Heart right ventricle (tissue), 16 donors: Measurements from ENCODE around the gene TEX36. TPM values are rescaled to one million over a fixed set of nuclear protein-coding genes. Genes with fewer than 3 reads are reported as not detected.
"Not testable (repeated sequence)": the region's sequence is repeated elsewhere in the genome, so short reads cannot be mapped to it uniquely, and the experiment has no call there.

Source experiments
- ATAC-seq, 8 donors: fragments of 200-7000 bp; cut with Tn5 transposase; one replicate each; pipeline ENCODE4 v1.9.1; 2020; ENCODE audit warnings: mild to moderate bottlenecking in 8 of 8, moderate library complexity in 8 of 8, moderate number of reproducible peaks in 1 of 8
- DNase-seq, 2 donors: peaks; one replicate each; pipeline ENCODE4 v3.0.0-alpha.2; 2020
- H3K27ac ChIP-seq, 10 donors: fragments of 200-600 bp; sonication (generic) in 2 of 10; one replicate each; pipeline versions ENCODE4 v1.5.0 to v1.8.0; 2020 to 2022; ENCODE audit warnings: mild to moderate bottlenecking in 3 of 10
- H3K27me3 ChIP-seq, 7 donors: fragments of 200-600 bp; one replicate each; pipeline ENCODE4 v1.8.0; 2021 to 2022; ENCODE audit warnings: mild to moderate bottlenecking in 2 of 7
- H3K36me3 ChIP-seq, 9 donors: fragments of 200-600 bp; sonication (generic) in 1 of 9; one replicate each; pipeline versions ENCODE4 v1.5.0 to v1.8.0; 2020 to 2022; ENCODE audit warnings: mild to moderate bottlenecking in 2 of 9
- H3K4me1 ChIP-seq, 9 donors: fragments of 200-600 bp; sonication (generic) in 1 of 9; one replicate each; pipeline versions ENCODE4 v1.5.0 to v1.8.0; 2020 to 2022; ENCODE audit warnings: mild to moderate bottlenecking in 4 of 9
- H3K4me3 ChIP-seq, 10 donors: fragments of 200-600 bp; sonication (generic) in 2 of 10; one replicate each; pipeline versions ENCODE4 v1.5.0 to v1.8.0; 2020 to 2022; ENCODE audit warnings: mild to moderate bottlenecking in 7 of 10, moderate library complexity in 2 of 10
- H3K9me3 ChIP-seq, 11 donors: fragments of 200-600 bp in 10 of 11; sonication (generic) in 2 of 11; one replicate each; pipeline versions ENCODE4 v1.5.0 to v1.8.0; 2013 to 2022; ENCODE audit warnings: mild to moderate bottlenecking in 2 of 11, control low read depth in 1 of 11, moderate library complexity in 1 of 11
- WGBS, 2 donors: extraction: QIAGEN DNeasy Blood & Tissue Kit; methylation state at CpG; one replicate each; pipeline ENCODE4 v1.1.7; 2013; ENCODE audit warnings: inconsistent platforms in 1 of 2; 5-methylcytosine and 5-hydroxymethylcytosine counted together
- intact Hi-C, 10 donors: fragments of 100-400 bp; cut with DNase I; formaldehyde crosslinking; loops; one replicate each; pipeline versions ENCODE4 v1.11.1 to v1.14.2; 2022
- polyA plus RNA-seq, 2 donors: library from polyadenylated mRNA; stranded (reverse); fragments of 200-250 nt; gene quantifications; one replicate each; pipeline ENCODE4 v1.2.3, GENCODE V29; 2013
- total RNA-seq, 10 donors: library from RNA; stranded (reverse); fragmentation: NEBNext Ultra II Directional in 3 of 10; extraction: Animal tissue kit (Norgen Biotek cat#: 25700) in 3 of 10; gene quantifications; one replicate each; pipeline versions ENCODE4 v1.2.1 to v1.2.4, GENCODE V29; 2021 to 2023
- TF ChIP-seq, protein P1 (sequence below), 9 donors: fragments of 200-600 bp; sonication (generic) in 2 of 9; IDR thresholded peaks; one replicate each; pipeline versions ENCODE4 v1.5.0 to v1.8.0; 2021 to 2022; ENCODE audit warnings: antibody characterized with exemption in 9 of 9, mild to moderate bottlenecking in 5 of 9, moderate library complexity in 1 of 9
- donor health status: Arrhythmogenic right ventricular cardiomyopathy.
- donor health status: ischemic (EF 13 %, LVEDD 7.1; RV severe dilation, severe dysfunction).
- donor health status: healthy with polysubstance abuse.
- donor health status: DM: no; HTN: yes; CAD: no.
- donor health status: DM: no; HTN: no; CAD: no.
- donor health status: ischemic (EF 25% LVEDD 6.9; RV normal size, moderate dysfunction).
- donor health status: ischemic (EF 25% LVEDD 5.7; RV mildly dilated, moderate dysfunction).
- donor health status: healthy.
- donor health status: DM: yes; HTN: yes; CAD: no.
- donor health status: Ischemic cardiomyopathy.
- donor health status: ischemic (EF 35%, LVEDD 5.7; RV mildly dilated, moderate dysfunction).
- donor health status: nonischemic (EF 11% LVEDD 7.7; RV severe dilation, severe dysfunction).
- donor health status: DM: yes; HTN: yes; CAD: no.
- donor health status: PGD.
- donor health status: ischemic (EF 29% LVEDD 5.4; RV normal size, mild dysfunction).
- donor health status: nonischemic (EF 23%, LVEDD 6.1; RV moderate dilation, normal function).

TEX36 gene
- total and polyA plus RNA-seq, 12 donors = not detected

GRCh38 chr10:125620401-125620800, 62.6 kb downstream of the TEX36 start:
- no peak for ATAC-seq
- 38 to 56% methylated on average over 1 of the region's 1 CpG for WGBS, 2 donors

GRCh38 chr10:125613062-125613461, 69.9 kb downstream of the TEX36 start:
- DNase-seq, intact Hi-C loops, H3K4me3 ChIP-seq, ATAC-seq, H3K36me3 ChIP-seq, H3K9me3 ChIP-seq, H3K27ac ChIP-seq, H3K27me3 ChIP-seq, H3K4me1 ChIP-seq: not testable (repeated sequence)
- 81 to 88% methylated on average over 8 of the region's 8 CpGs for WGBS, 2 donors

More at GRCh38 chr10:125620401-125620800, 62.6 kb downstream of the TEX36 start:
- peaks cover 0 to 15% (median 4%) of the 10 kb centered on the region in 7 donors for H3K27me3 ChIP-seq
- intact Hi-C loops = no loop called here
- no peak for DNase-seq
- H3K27ac ChIP-seq = no peak overlapping the region
- no peaks in the 10 kb centered on the region for H3K36me3 ChIP-seq
- H3K4me1 ChIP-seq = no peaks in the 10 kb centered on the region
- peaks cover 0 to 9% (median 0%) of the 10 kb centered on the region in 11 donors for H3K9me3 ChIP-seq
- TF ChIP-seq, protein P1, sequence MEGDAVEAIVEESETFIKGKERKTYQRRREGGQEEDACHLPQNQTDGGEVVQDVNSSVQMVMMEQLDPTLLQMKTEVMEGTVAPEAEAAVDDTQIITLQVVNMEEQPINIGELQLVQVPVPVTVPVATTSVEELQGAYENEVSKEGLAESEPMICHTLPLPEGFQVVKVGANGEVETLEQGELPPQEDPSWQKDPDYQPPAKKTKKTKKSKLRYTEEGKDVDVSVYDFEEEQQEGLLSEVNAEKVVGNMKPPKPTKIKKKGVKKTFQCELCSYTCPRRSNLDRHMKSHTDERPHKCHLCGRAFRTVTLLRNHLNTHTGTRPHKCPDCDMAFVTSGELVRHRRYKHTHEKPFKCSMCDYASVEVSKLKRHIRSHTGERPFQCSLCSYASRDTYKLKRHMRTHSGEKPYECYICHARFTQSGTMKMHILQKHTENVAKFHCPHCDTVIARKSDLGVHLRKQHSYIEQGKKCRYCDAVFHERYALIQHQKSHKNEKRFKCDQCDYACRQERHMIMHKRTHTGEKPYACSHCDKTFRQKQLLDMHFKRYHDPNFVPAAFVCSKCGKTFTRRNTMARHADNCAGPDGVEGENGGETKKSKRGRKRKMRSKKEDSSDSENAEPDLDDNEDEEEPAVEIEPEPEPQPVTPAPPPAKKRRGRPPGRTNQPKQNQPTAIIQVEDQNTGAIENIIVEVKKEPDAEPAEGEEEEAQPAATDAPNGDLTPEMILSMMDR (IDR thresholded peaks at IDR 0.05) = no peak
- no peak overlapping the region for H3K4me3 ChIP-seq

DNA sequence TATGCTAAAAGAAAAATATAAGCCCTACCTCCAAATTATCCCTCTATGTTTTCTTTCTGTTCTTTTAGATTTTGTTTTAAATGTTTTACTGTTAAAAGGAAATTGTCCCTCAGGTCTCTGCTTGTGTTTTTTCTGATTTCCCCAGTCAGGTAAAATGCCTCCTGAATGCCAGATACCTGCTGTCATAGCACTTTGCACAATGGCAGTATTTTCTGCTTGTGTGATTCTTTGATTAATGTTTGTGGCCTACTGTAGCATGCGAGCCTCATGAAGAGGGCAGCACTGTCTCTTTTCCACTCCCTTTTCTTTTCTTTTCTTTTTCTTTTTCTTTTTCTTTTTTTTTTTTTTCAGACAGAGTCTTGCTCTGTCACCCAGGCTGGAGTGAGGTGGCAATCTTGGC, 71.2 kb downstream of the TEX36 start:
- DNase-seq (no peak), ATAC-seq (no peak)
- H3K27ac ChIP-seq = no peak overlapping the region
- H3K27me3 ChIP-seq = no peaks in the 10 kb centered on the region
- H3K36me3 ChIP-seq = no peaks in the 10 kb centered on the region
- no peaks in the 10 kb centered on the region for H3K9me3 ChIP-seq
- TF ChIP-seq, protein P1 (IDR thresholded peaks at IDR 0.05) = no peak
- no peak overlapping the region for H3K4me3 ChIP-seq
- WGBS, 2 donors = 85 to 87% methylated on average over 1 of the region's 1 CpG
- no peaks in the 10 kb centered on the region for H3K4me1 ChIP-seq
- intact Hi-C loops = no loop called here

DNA sequence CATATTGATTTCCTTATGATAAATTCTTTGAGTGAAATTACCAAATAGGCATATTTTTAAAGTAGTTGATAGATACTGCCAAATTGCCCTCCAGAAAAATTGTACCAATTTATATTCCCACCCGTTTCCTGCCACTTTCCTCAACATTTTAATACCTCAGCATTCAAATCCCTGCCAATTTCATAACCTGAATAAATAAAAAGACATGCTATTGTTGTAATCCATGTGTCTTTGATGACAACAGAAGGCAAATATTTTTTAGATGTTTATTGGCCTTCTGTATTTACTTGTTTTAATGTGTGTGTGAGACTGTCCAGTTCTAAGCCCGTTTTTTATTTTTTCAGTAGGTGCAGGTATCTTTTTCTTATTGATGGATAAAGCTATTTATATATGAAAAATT, 71.7 kb downstream of the TEX36 start:
- no peaks in the 10 kb centered on the region for H3K27me3 ChIP-seq
- ATAC-seq (no peak), DNase-seq (no peak)
- H3K4me1 ChIP-seq = no peaks in the 10 kb centered on the region
- no peaks in the 10 kb centered on the region for H3K36me3 ChIP-seq
- no peak overlapping the region for H3K27ac ChIP-seq
- TF ChIP-seq, protein P1 (IDR thresholded peaks at IDR 0.05) = no peak
- 69 to 71% methylated on average over 2 of the region's 2 CpGs for WGBS, 2 donors
- H3K9me3 ChIP-seq = no peaks in the 10 kb centered on the region
- intact Hi-C loops = no loop called here
- H3K4me3 ChIP-seq = no peak overlapping the region

DNA sequence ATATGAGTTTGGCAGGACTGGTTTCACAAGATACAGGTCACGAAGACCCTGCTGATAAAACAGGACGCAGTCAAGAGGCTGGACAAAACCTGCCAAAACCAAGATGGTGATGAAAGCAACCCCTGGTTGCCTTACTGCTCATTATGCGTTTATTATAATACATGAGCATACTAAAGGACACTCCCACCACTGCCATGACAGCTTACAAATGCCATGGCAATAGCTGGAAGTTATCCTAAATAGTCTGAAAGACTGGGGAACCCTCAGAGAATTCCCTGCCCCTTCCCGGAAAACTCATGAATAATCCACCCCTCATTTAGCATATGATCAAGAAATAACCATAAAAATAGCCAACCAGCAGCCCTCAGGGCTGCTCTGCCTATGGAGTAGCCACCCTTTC, 73.1 kb downstream of the TEX36 start:
- Histone ChIP-seq H3K27ac (no peak overlapping the region), H3K27me3 (no peaks in the 10 kb centered on the region), H3K4me3 (no peak overlapping the region), H3K4me1 (no peaks in the 10 kb centered on the region), H3K9me3 (no peaks in the 10 kb centered on the region), H3K36me3 (no peaks in the 10 kb centered on the region)
- intact Hi-C loops = no loop called here
- TF ChIP-seq, protein P1 (IDR thresholded peaks at IDR 0.05) = no peak
- no peak for ATAC-seq
- WGBS, 2 donors = 77 to 79% methylated on average over 4 of the region's 4 CpGs
- no peak for DNase-seq
